GM19351 (cell line): ENCODE data around the gene CD59.
"Not testable (repeated sequence)": the region's sequence is repeated elsewhere in the genome, so short reads cannot be mapped to it uniquely, and the experiment has no call there.

ENCODE experiments used
- ATAC-seq: cut with Tn5 transposase; IDR thresholded peaks from one replicate; pipeline ENCODE4 v1.9.1; 2021; ENCODE audit warnings: mild to moderate bottlenecking, moderate library complexity; ENCODE audit not compliant: unreplicated experiment

Gene CD59

DNA sequence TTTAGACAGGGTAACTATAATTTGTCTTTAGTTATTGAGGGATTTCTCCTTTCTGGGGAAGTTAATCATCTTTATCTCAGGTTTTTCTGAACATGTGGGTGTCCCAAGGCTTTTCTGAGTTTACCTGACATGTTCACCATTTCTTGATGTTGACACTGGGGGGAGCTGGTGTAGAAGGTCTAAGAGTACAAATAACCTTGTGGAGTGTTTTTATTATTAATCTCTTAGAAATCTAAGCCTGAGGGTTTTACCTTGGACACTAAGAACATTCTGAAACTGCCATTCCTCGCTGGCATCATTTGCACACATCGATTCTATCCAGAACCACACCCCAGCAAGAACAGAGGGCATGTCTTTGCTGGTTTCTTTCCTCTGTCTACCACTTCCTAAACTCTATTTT is 20.0 kb downstream of the CD59 start:
- ATAC-seq: no peak

DNA sequence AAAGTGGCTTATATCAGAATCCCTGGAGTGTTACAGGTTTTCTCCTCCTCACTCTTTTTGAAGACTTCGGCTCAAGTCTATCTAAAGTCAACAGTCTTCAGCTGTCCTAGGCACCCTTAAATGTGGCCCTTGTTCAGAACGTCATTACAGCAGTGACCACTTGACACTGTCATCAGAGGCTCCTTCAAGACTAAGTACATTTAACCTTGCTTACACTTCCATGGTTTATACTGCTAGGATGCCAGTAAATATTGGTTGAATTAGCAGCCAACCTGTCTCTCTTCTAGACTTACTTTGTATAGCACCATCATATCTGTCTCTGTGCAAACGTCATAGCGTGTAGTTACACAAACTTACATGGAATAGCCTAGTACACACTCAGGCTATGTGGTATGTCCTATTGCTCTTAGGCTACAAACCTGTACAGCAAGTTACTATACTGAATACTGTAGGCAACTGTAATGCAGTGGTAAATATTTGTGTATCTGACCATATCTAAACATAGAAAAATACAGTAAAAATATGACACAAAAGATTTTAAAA is 22.3 kb downstream of the CD59 start:
- ATAC-seq: no peak

- no peak for ATAC-seq
Measured at GRCh38 chr11:33713151-33713855, 22.9 kb downstream of the CD59 start.

GRCh38 chr11:33712436-33712835 is 23.8 kb downstream of the CD59 start:
- ATAC-seq: no peak

- ATAC-seq: no peak
Measured at GRCh38 chr11:33709466-33709865, 26.8 kb downstream of the CD59 start.

GRCh38 chr11:33708985-33709384 is 27.2 kb downstream of the CD59 start:
- ATAC-seq: no peak

GRCh38 chr11:33707831-33708230 is 28.4 kb downstream of the CD59 start:
- not testable (repeated sequence) for ATAC-seq

- no peak for ATAC-seq
Measured at GRCh38 chr11:33706966-33707365, 29.3 kb downstream of the CD59 start.

- ATAC-seq: no peak
Measured at GRCh38 chr11:33706546-33706945, 29.7 kb downstream of the CD59 start.

- no peak for ATAC-seq
Measured at GRCh38 chr11:33704240-33705002, 31.8 kb downstream of the CD59 start.

- no peak for ATAC-seq
Measured at GRCh38 chr11:33703788-33704187, 32.4 kb downstream of the CD59 start.

DNA sequence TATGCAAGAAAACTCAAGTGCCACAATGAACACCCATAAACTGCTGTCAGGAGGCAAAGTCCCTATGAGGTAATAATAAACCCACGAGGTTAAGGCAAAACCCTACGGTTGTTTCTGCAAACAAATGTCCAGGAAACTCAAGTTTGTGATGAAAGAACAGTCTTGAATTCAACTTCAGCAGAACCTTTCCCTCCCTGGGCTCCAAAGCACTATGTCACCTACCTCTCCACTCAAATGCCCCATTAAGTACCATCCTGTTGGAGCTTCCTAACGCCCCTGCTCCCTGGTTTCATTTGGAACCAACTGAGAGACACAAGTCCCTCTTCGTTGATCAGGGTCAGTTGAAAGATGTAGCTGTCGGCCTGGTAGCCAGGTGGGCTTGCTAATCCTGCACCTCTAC is 33.0 kb downstream of the CD59 start:
- no peak for ATAC-seq

DNA sequence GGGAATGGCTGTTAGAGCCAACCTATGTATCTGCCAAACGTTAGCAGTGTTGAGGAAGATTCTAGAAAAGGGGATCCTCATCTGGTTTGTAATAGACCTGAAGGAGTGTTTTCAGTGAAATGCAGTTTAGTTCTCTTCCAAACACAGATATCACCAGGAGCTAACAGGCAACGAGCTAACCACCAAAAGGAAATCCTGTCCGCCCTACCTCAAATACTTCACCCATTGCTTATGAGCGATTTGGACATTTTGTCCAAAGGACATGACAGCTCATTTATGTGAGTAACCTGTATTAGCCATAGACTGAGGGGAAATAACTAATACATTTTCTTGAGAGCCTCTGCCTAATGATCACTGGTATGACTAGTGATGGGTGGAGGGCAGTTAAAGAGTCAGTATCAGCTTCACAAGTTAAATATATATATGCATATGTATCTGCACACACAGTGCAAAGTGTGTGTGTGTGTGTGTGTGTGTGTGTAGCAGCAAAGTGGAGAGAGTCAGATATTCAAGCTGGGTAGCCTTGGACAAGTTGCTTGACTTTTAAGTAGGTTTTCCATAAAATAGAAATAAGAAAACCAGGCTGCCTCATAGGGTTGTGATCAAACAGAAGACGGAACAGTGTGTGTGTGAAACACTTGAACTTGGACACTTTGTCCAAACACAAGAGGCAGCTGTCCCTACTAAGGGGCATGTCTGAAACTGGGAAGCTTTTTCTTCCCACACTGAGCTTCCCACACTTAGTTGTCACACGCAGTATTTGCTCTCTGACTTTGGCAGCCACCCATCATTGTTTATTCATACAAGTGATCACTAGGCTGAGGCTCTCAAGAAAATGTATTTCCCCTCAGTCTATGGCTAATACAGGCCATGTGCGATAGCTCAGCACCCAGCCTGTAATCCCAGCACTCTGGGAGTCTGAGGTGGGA is 34.7 kb downstream of the CD59 start:
- no peak for ATAC-seq

DNA sequence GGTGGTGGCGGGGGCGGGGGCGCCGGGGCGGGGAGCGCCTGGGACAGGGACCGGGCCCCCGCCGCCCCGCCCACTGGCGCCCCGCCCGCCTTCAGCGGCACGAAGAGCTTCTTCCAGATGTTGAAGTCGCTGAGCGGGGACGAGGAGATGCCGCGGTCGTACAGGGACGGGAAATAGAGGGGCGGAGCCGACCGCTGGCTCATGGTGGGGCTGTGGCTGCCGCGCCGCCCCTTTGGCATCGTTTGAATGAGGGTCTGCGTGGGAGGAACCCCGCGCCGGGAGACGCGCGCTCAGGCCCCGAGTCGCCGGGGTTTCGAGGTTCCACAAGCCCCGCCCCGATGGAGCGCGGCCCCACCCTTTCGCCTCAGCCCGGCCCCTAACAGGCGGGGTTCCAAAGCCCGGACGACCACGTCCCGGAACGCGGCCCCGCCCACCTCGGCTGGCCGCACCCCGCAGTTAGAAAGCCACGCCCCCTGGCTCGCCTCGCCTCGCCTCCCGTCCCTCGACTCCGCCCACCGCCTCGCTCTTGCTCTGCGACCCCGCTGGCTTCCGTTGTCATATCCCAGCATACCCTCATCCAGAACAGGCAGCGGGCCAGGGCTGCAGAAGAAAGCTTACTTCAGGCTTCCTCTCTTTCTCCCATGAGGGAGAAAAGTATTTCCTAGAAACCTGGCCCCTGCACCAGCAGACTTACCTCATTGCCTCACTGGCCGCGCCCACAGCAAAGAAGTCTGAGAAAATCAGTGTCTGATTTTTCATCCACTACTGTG is 35.5 kb downstream of the CD59 start, which contains the start of gene C11orf91:
C11orf91 (minus strand) TSS at position 325 of the 770 bp plus-strand sequence; CDS start at position 239, 86 bp downstream.
- ATAC-seq: peak; percentile 94

DNA sequence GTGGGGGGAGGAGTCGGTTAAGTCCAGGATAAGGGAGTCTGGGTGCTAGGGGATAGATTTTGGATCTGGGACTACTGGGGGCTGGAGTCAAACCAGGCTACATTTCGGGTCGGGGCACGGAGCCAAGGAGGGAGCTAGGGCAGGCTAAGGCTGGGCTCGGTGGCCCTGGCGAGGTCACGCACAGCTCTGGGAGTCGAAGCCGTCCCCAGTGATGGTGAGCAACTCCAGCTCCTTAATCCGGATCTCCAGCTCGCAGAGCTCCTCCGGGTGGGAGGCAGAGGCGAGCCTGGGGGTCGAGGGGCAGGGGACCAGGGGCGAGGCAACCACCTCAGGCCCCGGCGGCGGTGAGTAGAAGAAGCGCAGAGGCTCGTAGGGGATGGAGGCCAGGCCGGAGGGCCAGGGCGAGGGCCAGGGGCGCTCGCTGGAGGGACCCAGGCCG is 36.1 kb downstream of the CD59 start:
- ATAC-seq: no peak

GRCh38 chr11:33699515-33700062 is 36.6 kb downstream of the CD59 start:
- ATAC-seq: no peak

DNA sequence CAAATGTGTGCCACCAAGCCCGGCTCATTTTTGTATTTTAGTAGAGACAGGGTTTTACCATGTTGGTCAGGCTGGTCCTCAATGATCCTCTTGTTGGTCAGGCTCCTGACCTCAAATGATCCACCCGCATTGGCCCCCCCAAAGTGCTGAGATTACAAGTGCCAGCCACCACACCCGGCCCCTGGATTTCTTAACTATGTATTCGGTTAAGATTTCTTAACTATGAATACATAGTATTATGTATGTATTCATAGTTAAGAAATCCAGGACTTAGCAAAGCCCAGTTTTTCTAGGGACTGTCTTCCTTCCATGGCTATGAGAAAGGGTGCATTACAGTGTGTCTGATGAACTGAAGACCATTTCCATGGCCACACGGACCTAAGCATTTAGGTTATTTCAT is 37.3 kb downstream of the CD59 start:
- no peak for ATAC-seq

- ATAC-seq: no peak
Measured at GRCh38 chr11:33697997-33698396, 38.2 kb downstream of the CD59 start.

GRCh38 chr11:33696931-33697638 is 39.1 kb downstream of the CD59 start:
- ATAC-seq: no peak
